Measurements from ENCODE around the gene CTNNA3.
A peak's percentile ranks its signal among the peaks of the same experiment; 100 is the strongest.

DNA sequence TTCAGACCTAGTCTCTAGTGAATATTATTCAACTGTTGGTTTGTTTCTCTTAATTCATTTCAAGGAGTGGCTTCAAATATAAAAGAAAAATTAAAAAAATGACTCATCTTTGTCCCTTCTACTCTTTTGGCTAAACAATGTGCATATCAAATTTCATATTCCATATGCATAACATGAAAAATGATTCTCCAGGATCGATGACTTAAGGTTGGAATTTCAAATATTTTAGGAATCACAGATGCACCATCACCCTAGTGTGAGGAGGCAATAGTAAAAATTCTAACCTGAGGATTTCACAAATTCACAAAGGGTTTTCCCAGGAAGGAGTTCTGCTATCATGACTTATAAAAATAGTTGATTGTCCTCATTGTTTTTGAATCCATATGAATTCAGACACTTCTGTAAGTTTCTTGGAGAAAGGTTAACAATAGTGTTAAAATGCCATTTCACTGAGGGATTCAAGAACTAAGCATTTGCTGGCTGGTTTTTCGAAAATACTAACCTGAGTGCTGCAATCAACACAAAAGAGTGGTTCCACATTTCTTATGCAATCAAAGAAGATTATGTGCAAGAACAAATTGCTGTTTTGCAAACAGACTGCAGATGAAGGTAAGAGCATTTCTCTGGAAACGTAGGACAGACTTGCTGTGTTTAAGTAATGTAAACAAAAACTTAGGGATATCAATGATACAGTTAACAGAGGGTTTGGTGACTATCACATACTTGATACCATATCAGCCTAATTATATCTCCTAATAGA, 1317.7 kb downstream of the CTNNA3 start:
- no peak for TF ChIP-seq CTCF (IDR thresholded peaks at IDR 0.05; ENCODE audit: low read depth, low read length, missing input control)
- TF ChIP-seq TAF1 (conservative IDR thresholded peaks at IDR 0.05), result no peak
- TF ChIP-seq, protein P1, sequence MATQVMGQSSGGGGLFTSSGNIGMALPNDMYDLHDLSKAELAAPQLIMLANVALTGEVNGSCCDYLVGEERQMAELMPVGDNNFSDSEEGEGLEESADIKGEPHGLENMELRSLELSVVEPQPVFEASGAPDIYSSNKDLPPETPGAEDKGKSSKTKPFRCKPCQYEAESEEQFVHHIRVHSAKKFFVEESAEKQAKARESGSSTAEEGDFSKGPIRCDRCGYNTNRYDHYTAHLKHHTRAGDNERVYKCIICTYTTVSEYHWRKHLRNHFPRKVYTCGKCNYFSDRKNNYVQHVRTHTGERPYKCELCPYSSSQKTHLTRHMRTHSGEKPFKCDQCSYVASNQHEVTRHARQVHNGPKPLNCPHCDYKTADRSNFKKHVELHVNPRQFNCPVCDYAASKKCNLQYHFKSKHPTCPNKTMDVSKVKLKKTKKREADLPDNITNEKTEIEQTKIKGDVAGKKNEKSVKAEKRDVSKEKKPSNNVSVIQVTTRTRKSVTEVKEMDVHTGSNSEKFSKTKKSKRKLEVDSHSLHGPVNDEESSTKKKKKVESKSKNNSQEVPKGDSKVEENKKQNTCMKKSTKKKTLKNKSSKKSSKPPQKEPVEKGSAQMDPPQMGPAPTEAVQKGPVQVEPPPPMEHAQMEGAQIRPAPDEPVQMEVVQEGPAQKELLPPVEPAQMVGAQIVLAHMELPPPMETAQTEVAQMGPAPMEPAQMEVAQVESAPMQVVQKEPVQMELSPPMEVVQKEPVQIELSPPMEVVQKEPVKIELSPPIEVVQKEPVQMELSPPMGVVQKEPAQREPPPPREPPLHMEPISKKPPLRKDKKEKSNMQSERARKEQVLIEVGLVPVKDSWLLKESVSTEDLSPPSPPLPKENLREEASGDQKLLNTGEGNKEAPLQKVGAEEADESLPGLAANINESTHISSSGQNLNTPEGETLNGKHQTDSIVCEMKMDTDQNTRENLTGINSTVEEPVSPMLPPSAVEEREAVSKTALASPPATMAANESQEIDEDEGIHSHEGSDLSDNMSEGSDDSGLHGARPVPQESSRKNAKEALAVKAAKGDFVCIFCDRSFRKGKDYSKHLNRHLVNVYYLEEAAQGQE (IDR thresholded peaks at IDR 0.05), result no peak
- TF ChIP-seq, protein P2, sequence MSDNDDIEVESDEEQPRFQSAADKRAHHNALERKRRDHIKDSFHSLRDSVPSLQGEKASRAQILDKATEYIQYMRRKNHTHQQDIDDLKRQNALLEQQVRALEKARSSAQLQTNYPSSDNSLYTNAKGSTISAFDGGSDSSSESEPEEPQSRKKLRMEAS (IDR thresholded peaks at IDR 0.05), result no peak
- TF ChIP-seq GABPA (IDR thresholded peaks at IDR 0.05 in 1 of 2, conservative IDR thresholded peaks at IDR 0.05 in 1 of 2), result no peak
- TF ChIP-seq EGR1 (IDR thresholded peaks at IDR 0.05; ENCODE audit: low read depth in 2 of 2), result no peak
- TF ChIP-seq, protein P3, sequence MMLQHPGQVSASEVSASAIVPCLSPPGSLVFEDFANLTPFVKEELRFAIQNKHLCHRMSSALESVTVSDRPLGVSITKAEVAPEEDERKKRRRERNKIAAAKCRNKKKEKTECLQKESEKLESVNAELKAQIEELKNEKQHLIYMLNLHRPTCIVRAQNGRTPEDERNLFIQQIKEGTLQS (IDR thresholded peaks at IDR 0.05), result no peak
- no peak for TF ChIP-seq FOXA1 (IDR thresholded peaks at IDR 0.05)
- no peak for TF ChIP-seq SP1 (IDR thresholded peaks at IDR 0.05)
- TF ChIP-seq FOXA2 (IDR thresholded peaks at IDR 0.05), result no peak
- no peak for TF ChIP-seq YY1 (IDR thresholded peaks at IDR 0.05)
- peak in 1 of 2 donors; percentile 21 for TF ChIP-seq RAD21 (IDR thresholded peaks at IDR 0.05)
